OCI-LY7 (cell line): ENCODE results near the gene TMEM176A.

Experiments used
- EZH2phosphoT487 ChIP-seq: fragments of 200-600 bp; sonication (generic); IDR thresholded peaks from 2 replicates; pipeline ENCODE4 v1.6.1; 2018; ENCODE audit warnings: low read depth, borderline replicate concordance, mild to moderate bottlenecking, mixed run types, antibody characterized with exemption, low read length, moderate library complexity, mixed read lengths
- TF ChIP-seq, protein P1 (sequence below): fragments of 200-600 bp; sonication (generic); conservative IDR thresholded peaks from 2 replicates; pipeline ENCODE4 v1.5.1; 2014; ENCODE audit warnings: mild to moderate bottlenecking, antibody characterized with exemption, low read length, moderate library complexity, mixed read lengths

DNA sequence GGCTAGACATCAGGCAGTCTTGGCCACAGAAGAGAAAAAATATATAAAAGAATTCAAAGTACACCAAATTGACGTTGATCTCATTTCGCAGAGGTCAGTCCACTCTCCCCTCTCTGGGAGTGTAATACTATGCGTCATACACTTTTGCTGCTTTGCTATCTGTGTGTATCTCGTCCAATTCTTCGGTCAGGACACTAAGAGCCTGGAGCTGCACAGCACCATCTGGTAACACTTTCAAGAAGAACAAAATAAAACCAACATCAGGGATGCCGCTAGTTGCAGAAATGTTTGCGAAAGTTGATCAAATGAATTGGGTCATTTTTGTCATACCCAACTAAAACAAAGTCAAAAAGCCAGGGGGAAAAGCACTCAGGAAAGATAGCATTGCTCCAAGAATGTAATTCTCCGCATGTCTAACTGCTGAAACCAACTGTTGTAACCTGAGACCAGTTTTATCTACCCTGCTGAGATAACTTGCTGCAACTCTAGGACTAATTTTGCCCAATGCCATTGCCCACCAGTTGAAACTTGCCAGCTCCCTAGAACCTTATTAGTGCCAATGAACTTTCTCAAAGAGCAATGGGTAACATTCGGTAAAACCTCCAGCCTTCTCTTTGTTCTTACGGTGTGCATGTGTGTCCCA, 23.0 kb downstream of the TMEM176A start:
- TF ChIP-seq, protein P1, sequence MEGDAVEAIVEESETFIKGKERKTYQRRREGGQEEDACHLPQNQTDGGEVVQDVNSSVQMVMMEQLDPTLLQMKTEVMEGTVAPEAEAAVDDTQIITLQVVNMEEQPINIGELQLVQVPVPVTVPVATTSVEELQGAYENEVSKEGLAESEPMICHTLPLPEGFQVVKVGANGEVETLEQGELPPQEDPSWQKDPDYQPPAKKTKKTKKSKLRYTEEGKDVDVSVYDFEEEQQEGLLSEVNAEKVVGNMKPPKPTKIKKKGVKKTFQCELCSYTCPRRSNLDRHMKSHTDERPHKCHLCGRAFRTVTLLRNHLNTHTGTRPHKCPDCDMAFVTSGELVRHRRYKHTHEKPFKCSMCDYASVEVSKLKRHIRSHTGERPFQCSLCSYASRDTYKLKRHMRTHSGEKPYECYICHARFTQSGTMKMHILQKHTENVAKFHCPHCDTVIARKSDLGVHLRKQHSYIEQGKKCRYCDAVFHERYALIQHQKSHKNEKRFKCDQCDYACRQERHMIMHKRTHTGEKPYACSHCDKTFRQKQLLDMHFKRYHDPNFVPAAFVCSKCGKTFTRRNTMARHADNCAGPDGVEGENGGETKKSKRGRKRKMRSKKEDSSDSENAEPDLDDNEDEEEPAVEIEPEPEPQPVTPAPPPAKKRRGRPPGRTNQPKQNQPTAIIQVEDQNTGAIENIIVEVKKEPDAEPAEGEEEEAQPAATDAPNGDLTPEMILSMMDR: no peak
- no peak for TF ChIP-seq EZH2phosphoT487
